Neuronal stem cell (in vitro differentiated cells): ENCODE measurements around the gene KLHL12.

Source experiments
- DNase-seq: peaks from one replicate; pipeline ENCODE4 v3.0.0-alpha.2; 2013; ENCODE audit warnings: low spot score
- H2AFZ ChIP-seq: one replicate; pipeline ENCODE4 v1.6.1; 2013; ENCODE audit warnings: mild to moderate bottlenecking, low read length, inconsistent platforms
- H2AK5ac ChIP-seq: 2 replicates; pipeline ENCODE4 v1.6.1; 2013; ENCODE audit warnings: low read depth, mild to moderate bottlenecking, inconsistent platforms, low read length, moderate library complexity, mixed read lengths
- H2BK120ac ChIP-seq: 2 replicates; pipeline ENCODE4 v1.6.1; 2013; ENCODE audit warnings: low read depth, mild to moderate bottlenecking, inconsistent platforms, low read length, moderate library complexity, mixed read lengths
- H2BK12ac ChIP-seq: one replicate; pipeline ENCODE4 v1.6.1; 2013; ENCODE audit warnings: low read length, inconsistent platforms
- H2BK15ac ChIP-seq: 2 replicates; pipeline ENCODE4 v1.6.1; 2013; ENCODE audit warnings: mild to moderate bottlenecking, low read length, inconsistent platforms, mixed read lengths
- H2BK5ac ChIP-seq: one replicate; pipeline ENCODE4 v1.6.1; 2013; ENCODE audit warnings: inconsistent platforms, mild to moderate bottlenecking, low read length, moderate library complexity
- H3K14ac ChIP-seq: one replicate; pipeline ENCODE4 v1.6.1; 2013; ENCODE audit warnings: low read length, inconsistent platforms
- H3K18ac ChIP-seq: 2 replicates; pipeline ENCODE4 v1.6.1; 2013; ENCODE audit warnings: low read length, inconsistent platforms
- H3K23ac ChIP-seq: 2 replicates; pipeline ENCODE4 v1.6.1; 2013; ENCODE audit warnings: low read depth, mild to moderate bottlenecking, mixed read lengths, low read length, inconsistent platforms; ENCODE audit not compliant: poor library complexity
- H3K27ac ChIP-seq: replicated peaks from 3 replicates; pipeline ENCODE4 v1.5.1; 2013; ENCODE audit warnings: low read length, inconsistent platforms
- H3K27me3 ChIP-seq, 3 experiments: 2 replicates each; pipeline ENCODE4 v1.6.1; 2013; ENCODE audit warnings: low read length in 3 of 3, mild to moderate bottlenecking in 2 of 3, inconsistent platforms in 1 of 3, low read depth in 1 of 3, mixed read lengths in 1 of 3, moderate library complexity in 1 of 3; ENCODE audit not compliant: control insufficient read depth in 3 of 3, insufficient read depth in 3 of 3
- H3K36me3 ChIP-seq, 2 donors: replicated peaks in 1 of 2; 2 replicates each; pipeline ENCODE4 v1.6.1; 2013; ENCODE audit warnings: low read length in 2 of 2; ENCODE audit not compliant: control insufficient read depth in 2 of 2, insufficient read depth in 2 of 2
- H3K4ac ChIP-seq: 2 replicates; pipeline ENCODE4 v1.6.1; 2013; ENCODE audit warnings: inconsistent platforms, mild to moderate bottlenecking, low read length, moderate library complexity
- H3K4me1 ChIP-seq, 2 donors: 1 replicate in 1 of 2; 2 replicates in 1 of 2; pipeline ENCODE4 v1.6.1; 2013; ENCODE audit warnings: low read length in 2 of 2, low read depth in 1 of 2; ENCODE audit not compliant: control insufficient read depth in 2 of 2, insufficient read depth in 1 of 2
- H3K4me2 ChIP-seq: one replicate; pipeline ENCODE4 v1.6.1; 2013; ENCODE audit warnings: mild to moderate bottlenecking, low read length, inconsistent platforms; ENCODE audit not compliant: insufficient read depth, poor library complexity, severe bottlenecking
- H3K4me3 ChIP-seq, 2 donors: 2 replicates each; pipeline ENCODE4 v1.5.1; 2013; ENCODE audit warnings: low read length in 2 of 2, mild to moderate bottlenecking in 2 of 2, inconsistent platforms in 1 of 2, moderate library complexity in 1 of 2
- H3K79me1 ChIP-seq: one replicate; pipeline ENCODE4 v1.6.1; 2013; ENCODE audit warnings: low read depth, mild to moderate bottlenecking, inconsistent platforms, low read length, moderate library complexity
- H3K9ac ChIP-seq: one replicate; pipeline ENCODE4 v1.6.1; 2013; ENCODE audit warnings: mild to moderate bottlenecking, low read depth, low read length, inconsistent platforms; ENCODE audit not compliant: poor library complexity
- H3K9me3 ChIP-seq, 2 donors: replicated peaks in 1 of 2; 2 replicates each; pipeline versions ENCODE3 to v1.6.1; 2013; ENCODE audit warnings: low read length in 2 of 2, mild to moderate bottlenecking in 2 of 2, inconsistent platforms in 1 of 2, low read depth in 1 of 2, mixed read lengths in 1 of 2, moderate library complexity in 1 of 2; ENCODE audit not compliant: control insufficient read depth in 2 of 2, insufficient read depth in 1 of 2
- H4K8ac ChIP-seq: one replicate; pipeline ENCODE4 v1.6.1; 2013; ENCODE audit warnings: low read depth, mild to moderate bottlenecking, inconsistent platforms, low read length, moderate library complexity
- H4K91ac ChIP-seq: one replicate; pipeline ENCODE4 v1.6.1; 2013; ENCODE audit warnings: low read length, low read depth, mild to moderate bottlenecking, inconsistent platforms; ENCODE audit not compliant: poor library complexity
- WGBS, 2 donors: extraction: QIAGEN DNeasy Blood & Tissue Kit; methylation state at CpG; one replicate each; pipeline ENCODE4 v1.1.7; 2013; ENCODE audit warnings: missing lambda C conversion rate in 2 of 2, mixed read lengths in 1 of 2; ENCODE audit not compliant: insufficient read length in 2 of 2, insufficient replicate concordance in 1 of 2; ENCODE audit errors: extremely low coverage in 2 of 2; 5-methylcytosine and 5-hydroxymethylcytosine counted together

The KLHL12 gene

DNA sequence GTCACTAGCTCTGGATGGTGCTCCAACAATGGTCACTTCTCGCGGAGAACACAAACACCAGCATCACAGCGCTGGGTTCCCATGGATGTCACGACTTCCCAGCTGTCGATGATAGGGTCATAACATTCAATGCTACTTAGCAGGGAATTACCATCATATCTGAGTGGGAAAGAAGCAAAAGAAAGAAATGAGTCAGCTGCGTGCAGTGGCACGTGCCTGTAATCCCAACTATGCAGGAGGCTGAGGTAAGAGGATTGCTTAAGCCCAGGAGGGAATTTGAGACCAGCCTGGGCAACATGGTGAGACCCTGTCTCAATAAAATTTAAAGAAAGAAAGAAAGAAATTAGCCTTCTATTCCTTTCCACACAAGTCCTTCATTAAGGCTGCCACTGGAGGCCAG is 34.5 kb downstream of the KLHL12 start:
- Histone ChIP-seq H2AFZ (no peak overlapping the region), H3K23ac (no peak overlapping the region), H2BK5ac (no peak overlapping the region), H2BK120ac (no peak overlapping the region), H3K27ac (no peak overlapping the region), H3K79me1 (no peaks in the 10 kb centered on the region), H3K18ac (no peak overlapping the region), H3K4me3 (no peak overlapping the region), H3K4ac (no peak overlapping the region), H3K4me2 (no peak overlapping the region), H2BK15ac (no peak overlapping the region), H3K9me3 (no peaks in the 10 kb centered on the region), H4K91ac (no peak overlapping the region), H2BK12ac (no peak overlapping the region), H3K36me3 (peaks cover 10 to 73% of the 10 kb centered on the region in 2 donors), H3K9ac (no peak overlapping the region), H3K27me3 (no peaks in the 10 kb centered on the region), H4K8ac (no peak overlapping the region), H3K14ac (no peak overlapping the region), H3K4me1 (peaks cover 0 to 3% of the 10 kb centered on the region in 2 donors), H2AK5ac (no peak overlapping the region)
- WGBS, 2 donors, result no CpG with 5 or more reads among the region's 7 CpGs
- no peak for DNase-seq

DNA sequence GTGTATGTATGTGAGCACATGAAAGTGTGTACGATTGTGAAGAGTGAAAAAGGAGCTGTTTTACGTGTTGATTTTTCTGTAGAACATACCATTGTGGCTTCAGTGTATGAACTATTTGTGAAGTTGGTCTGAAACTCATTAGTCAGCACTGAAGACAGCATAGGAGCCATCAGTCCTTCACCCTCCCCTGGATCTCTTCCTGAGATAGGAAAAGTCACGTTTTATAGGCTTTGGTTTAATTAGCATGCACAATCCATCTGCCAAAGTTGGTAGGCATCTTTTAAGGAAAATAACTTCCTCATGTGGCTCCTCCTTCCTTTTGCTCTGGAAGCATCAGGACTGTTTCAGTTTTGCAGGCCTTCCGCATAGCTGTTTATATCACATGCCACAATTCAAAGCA is 36.6 kb downstream of the KLHL12 start:
- Histone ChIP-seq H2BK12ac (no peak overlapping the region), H3K4me3 (no peak overlapping the region), H2AFZ (no peak overlapping the region), H3K27me3 (no peaks in the 10 kb centered on the region), H4K8ac (no peak overlapping the region), H4K91ac (no peak overlapping the region), H3K4me2 (no peak overlapping the region), H3K14ac (no peak overlapping the region), H3K18ac (no peak overlapping the region), H3K27ac (no peak overlapping the region), H3K79me1 (no peaks in the 10 kb centered on the region), H2BK5ac (no peak overlapping the region), H3K9me3 (no peaks in the 10 kb centered on the region), H3K36me3 (peaks cover 7 to 53% of the 10 kb centered on the region in 2 donors), H3K23ac (no peak overlapping the region), H3K9ac (no peak overlapping the region), H3K4ac (no peak overlapping the region), H2AK5ac (no peak overlapping the region), H2BK120ac (no peak overlapping the region), H2BK15ac (no peak overlapping the region), H3K4me1 (peaks cover 0 to 3% of the 10 kb centered on the region in 2 donors)
- no peak for DNase-seq
- WGBS, 2 donors, result no CpG with 5 or more reads among the region's 4 CpGs

DNA sequence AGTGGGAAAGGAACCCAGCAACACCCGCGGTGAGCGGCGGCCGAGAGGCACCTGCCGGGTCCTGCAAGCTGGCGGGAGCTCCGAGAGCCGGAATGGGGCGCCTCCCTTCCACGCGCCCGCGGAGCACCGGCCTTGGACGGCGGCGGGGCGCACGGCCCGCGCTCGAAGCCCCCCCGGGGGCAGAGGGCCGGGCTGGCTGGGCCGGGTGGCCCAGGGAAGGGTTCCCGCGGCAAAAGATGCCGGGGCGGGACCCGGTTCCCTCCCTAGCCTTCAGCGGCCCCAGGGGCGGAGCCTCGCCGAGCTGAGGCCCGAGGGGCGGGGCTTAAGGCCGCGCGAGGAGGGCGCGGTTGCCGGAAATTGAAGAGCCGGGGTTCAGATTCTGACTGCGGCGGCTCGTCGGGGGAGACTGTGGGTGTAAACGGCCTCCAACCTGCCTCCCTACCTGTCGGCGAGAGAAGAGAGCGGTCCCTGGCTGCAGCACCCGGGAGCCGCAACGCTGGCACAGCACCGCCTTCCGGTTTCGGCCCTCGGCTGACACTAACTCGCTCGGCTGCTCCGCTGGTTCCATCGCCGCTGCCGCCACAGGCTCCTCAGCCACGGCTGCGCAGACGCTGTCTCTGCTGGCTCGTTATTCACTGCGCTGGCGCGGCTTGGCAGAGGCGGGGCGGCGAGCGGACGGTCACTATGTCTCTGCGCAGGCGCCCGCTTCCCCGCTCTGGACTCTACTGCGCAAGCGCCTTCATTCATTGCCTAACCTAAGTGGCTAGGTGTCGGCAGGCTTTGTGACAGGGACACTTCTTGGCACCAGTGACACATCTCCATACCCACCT is 38.3 kb downstream of the KLHL12 start, which contains the start of gene RABIF:
Gene RABIF, minus strand, starts transcription at position 619 of the 830 bp plus-strand sequence. Its CDS starts 51 bp downstream, at position 568.
- Histone ChIP-seq H3K9me3 (no peaks in the 10 kb centered on the region), H3K27ac (peak within 1 kb of the TSS; percentile 99), H3K9ac (peak within 1 kb of the TSS; percentile 88), H2BK120ac (no peak within 1 kb of the TSS), H3K14ac (peak within 1 kb of the TSS; percentile 76), H4K91ac (no peak within 1 kb of the TSS), H2AFZ (peak within 1 kb of the TSS; percentile 92), H3K27me3 (no peaks in the 10 kb centered on the region), H2AK5ac (no peak within 1 kb of the TSS), H2BK15ac (peak within 1 kb of the TSS; percentile 94), H4K8ac (no peak within 1 kb of the TSS), H2BK12ac (peak within 1 kb of the TSS; percentile 86), H3K18ac (peak within 1 kb of the TSS; percentile 97), H3K4ac (no peak within 1 kb of the TSS), H3K4me3 (peak within 1 kb of the TSS; percentile 64 to 96), H3K4me2 (peak within 1 kb of the TSS; percentile 85), H3K4me1 (peaks cover 1 to 3% of the 10 kb centered on the region in 2 donors), H3K36me3 (peaks cover 7 to 40% of the 10 kb centered on the region in 2 donors), H3K79me1 (peaks cover 2% of the 10 kb centered on the region), H2BK5ac (peak within 1 kb of the TSS; percentile 63), H3K23ac (peak within 1 kb of the TSS; percentile 98)
- WGBS, 2 donors, result no CpG with 5 or more reads among the region's 84 CpGs
- peak; percentile 91 for DNase-seq

DNA sequence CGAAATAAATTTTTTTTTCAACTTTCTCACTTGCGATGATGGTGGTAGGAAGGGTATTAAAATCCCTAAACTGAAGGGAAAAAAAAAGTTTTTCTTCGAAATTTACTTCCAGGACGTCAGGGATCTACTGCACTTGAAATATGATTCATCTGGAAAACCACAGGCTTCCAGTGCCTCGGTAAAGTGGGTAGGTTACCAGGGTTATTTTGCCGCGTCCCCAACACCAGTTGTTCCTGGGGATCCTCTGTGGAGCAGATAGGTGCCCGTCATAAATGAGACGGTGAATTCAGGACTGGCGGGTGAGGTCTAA is 38.9 kb downstream of the KLHL12 start:
- DNase-seq, result no peak
- Histone ChIP-seq H3K9me3 (no peaks in the 10 kb centered on the region), H3K4me1 (peaks cover 1 to 3% of the 10 kb centered on the region in 2 donors)

More for the DNA sequence above, 38.9 kb downstream of the KLHL12 start:
- Histone ChIP-seq H2BK12ac (no peak overlapping the region), H2AK5ac (no peak overlapping the region), H4K8ac (no peak overlapping the region), H3K9ac (peak overlapping the region; percentile 74), H4K91ac (no peak overlapping the region), H2BK5ac (peak overlapping the region; percentile 63), H2BK15ac (peak overlapping the region; percentile 94), H3K4ac (no peak overlapping the region), H3K14ac (no peak overlapping the region), H3K27me3 (no peaks in the 10 kb centered on the region), H3K4me2 (peak overlapping the region; percentile 85), H3K23ac (peak overlapping the region; percentile 98), H3K18ac (peak overlapping the region; percentile 93), H3K4me3 (peak overlapping the region; percentile 64 to 96), H3K27ac (peak overlapping the region; percentile 99), H3K36me3 (peaks cover 6 to 34% of the 10 kb centered on the region in 2 donors), H3K79me1 (peaks cover 2% of the 10 kb centered on the region), H2AFZ (peak overlapping the region; percentile 92), H2BK120ac (no peak overlapping the region)
- no CpG with 5 or more reads among the region's 10 CpGs for whole genome bisulfite sequencing, 2 donors
